ENCODE results near the gene SLFN13.
"Not testable (repeated sequence)": the region's sequence is repeated elsewhere in the genome, so short reads cannot be mapped to it uniquely, and the experiment has no call there.

DNA sequence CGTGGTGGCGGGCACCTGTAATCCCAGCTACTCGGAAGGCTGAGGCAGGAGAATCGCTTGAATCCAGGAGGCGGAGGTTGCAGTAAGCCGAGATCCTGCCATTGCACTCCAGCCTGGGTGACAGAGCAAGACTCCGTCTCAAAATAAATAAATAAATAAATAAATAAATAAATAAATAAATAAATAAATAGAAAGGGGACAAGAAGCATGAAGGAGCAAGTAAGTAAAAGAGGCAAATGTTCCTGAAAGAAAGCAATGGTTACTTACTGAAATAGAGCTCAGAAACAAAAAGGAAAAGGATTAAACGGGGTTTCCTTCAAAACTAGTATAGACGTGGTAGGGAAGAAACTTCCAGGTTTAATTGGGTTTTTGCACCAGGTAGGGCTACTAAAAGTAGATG, 27.5 kb downstream of the SLFN13 start:
- TF ChIP-seq, protein P1, sequence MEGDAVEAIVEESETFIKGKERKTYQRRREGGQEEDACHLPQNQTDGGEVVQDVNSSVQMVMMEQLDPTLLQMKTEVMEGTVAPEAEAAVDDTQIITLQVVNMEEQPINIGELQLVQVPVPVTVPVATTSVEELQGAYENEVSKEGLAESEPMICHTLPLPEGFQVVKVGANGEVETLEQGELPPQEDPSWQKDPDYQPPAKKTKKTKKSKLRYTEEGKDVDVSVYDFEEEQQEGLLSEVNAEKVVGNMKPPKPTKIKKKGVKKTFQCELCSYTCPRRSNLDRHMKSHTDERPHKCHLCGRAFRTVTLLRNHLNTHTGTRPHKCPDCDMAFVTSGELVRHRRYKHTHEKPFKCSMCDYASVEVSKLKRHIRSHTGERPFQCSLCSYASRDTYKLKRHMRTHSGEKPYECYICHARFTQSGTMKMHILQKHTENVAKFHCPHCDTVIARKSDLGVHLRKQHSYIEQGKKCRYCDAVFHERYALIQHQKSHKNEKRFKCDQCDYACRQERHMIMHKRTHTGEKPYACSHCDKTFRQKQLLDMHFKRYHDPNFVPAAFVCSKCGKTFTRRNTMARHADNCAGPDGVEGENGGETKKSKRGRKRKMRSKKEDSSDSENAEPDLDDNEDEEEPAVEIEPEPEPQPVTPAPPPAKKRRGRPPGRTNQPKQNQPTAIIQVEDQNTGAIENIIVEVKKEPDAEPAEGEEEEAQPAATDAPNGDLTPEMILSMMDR (conservative IDR thresholded peaks at IDR 0.05; ENCODE audit: low read length) = not testable (repeated sequence)
- not testable (repeated sequence) for TF ChIP-seq EZH2phosphoT487 (IDR thresholded peaks at IDR 0.05; ENCODE audit: borderline replicate concordance, low read depth, low read length)
